Measurements from ENCODE around the gene RSPO3.

DNA sequence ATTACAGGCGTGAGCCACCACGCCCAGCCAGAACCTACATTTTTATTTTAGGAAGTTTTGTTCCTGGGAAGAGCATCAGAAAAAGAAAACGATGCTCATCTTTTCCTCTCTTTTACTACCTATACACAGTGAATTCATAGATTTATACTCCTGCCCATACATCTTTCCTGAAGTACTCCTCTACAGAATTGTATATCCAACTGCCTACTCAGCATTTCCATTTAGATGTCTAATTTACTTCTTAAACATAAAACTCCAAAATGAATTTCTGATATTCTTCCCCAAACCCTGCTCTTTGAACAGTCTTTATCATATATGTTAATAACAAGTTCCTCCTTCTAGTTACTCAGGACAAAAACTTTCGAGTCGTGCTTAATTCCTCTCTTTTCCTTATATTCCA is 39.8 kb upstream of the RSPO3 start:
- TF ChIP-seq CTCF (IDR thresholded peaks at IDR 0.05; ENCODE audit: poor library complexity) (no peak), EZH2 (IDR thresholded peaks at IDR 0.05; ENCODE audit: borderline replicate concordance) (no peak)

Data from hepatocyte (in vitro differentiated cells).